OCI-M1 (cell line): ENCODE results near the gene CDH8.
"Not testable (repeated sequence)": the region's sequence is repeated elsewhere in the genome, so short reads cannot be mapped to it uniquely, and the experiment has no call there.

Experiments
- DNase-seq: peaks from one replicate; lab custom pipeline; 2025; lab: John Stamatoyannopoulos, UW

Gene CDH8

GRCh38 chr16:61934601-61935000, 101.6 kb downstream of the CDH8 start:
- no peak for DNase-seq

- no peak for DNase-seq
These were observed 106.5 kb downstream of the CDH8 start for GRCh38 chr16:61929776-61930175.

- peak; percentile 49 for DNase-seq
These were observed 109.5 kb downstream of the CDH8 start for GRCh38 chr16:61926766-61927165.

GRCh38 chr16:61923629-61924028, 112.6 kb downstream of the CDH8 start:
- DNase-seq: no peak

GRCh38 chr16:61921373-61921772, 114.9 kb downstream of the CDH8 start:
- DNase-seq: no peak

GRCh38 chr16:61917865-61918826, 118.1 kb downstream of the CDH8 start:
- DNase-seq: not testable (repeated sequence)

- no peak for DNase-seq
These were observed 120.7 kb downstream of the CDH8 start for GRCh38 chr16:61915569-61915968.

GRCh38 chr16:61909074-61909473, 127.2 kb downstream of the CDH8 start:
- DNase-seq: no peak

GRCh38 chr16:61908426-61908825, 127.8 kb downstream of the CDH8 start:
- no peak for DNase-seq

GRCh38 chr16:61901689-61902088, 134.5 kb downstream of the CDH8 start:
- no peak for DNase-seq

GRCh38 chr16:61900482-61900881, 135.8 kb downstream of the CDH8 start:
- no peak for DNase-seq

GRCh38 chr16:61897657-61898056, 138.6 kb downstream of the CDH8 start:
- no peak for DNase-seq

- no peak for DNase-seq
These were observed 143.7 kb downstream of the CDH8 start for GRCh38 chr16:61892531-61892930.

- no peak for DNase-seq
These were observed 144.8 kb downstream of the CDH8 start for GRCh38 chr16:61891460-61891859.

GRCh38 chr16:61890386-61890785, 145.9 kb downstream of the CDH8 start:
- DNase-seq: no peak

- peak; percentile 50 for DNase-seq
These were observed 148.3 kb downstream of the CDH8 start for GRCh38 chr16:61887903-61888302.

- no peak for DNase-seq
These were observed 150.9 kb downstream of the CDH8 start for GRCh38 chr16:61885343-61885742.

GRCh38 chr16:61879306-61879705, 156.9 kb downstream of the CDH8 start:
- no peak for DNase-seq

- no peak for DNase-seq
These were observed 158.8 kb downstream of the CDH8 start for GRCh38 chr16:61877436-61877835.

GRCh38 chr16:61872778-61873119, 163.5 kb downstream of the CDH8 start:
- no peak for DNase-seq

GRCh38 chr16:61871837-61872777, 164.1 kb downstream of the CDH8 start:
- DNase-seq: no peak

- no peak for DNase-seq
These were observed 173.8 kb downstream of the CDH8 start for GRCh38 chr16:61862221-61863155.
